ENCODE measurements around the gene MKNK2. TPM values are rescaled to one million over a fixed set of nuclear protein-coding genes. Genes with fewer than 3 reads are reported as not detected.
"Not testable (repeated sequence)": the region's sequence is repeated elsewhere in the genome, so short reads cannot be mapped to it uniquely, and the experiment has no call there.

The MKNK2 gene
- polyA plus RNA-seq, 1 of the 3 experiments (the other 2 are of a cell fraction) = 65.4 TPM

- 92% methylated on average over 7 of the region's 14 CpGs for WGBS (ENCODE audit: low lambda C conversion rate)
- Histone ChIP-seq H3K79me2 (ENCODE audit: insufficient read depth) (peaks cover 70% of the 10 kb centered on the region), H3F3A (replicated peaks; ENCODE audit: insufficient read depth) (peaks cover 5% of the 10 kb centered on the region), H4K20me1 (ENCODE audit: insufficient read depth) (no peaks in the 10 kb centered on the region), H3K27ac (ENCODE audit: low read depth in 2 of 2, low read length in 1 of 2) (no peak overlapping the region), H3K9me3 (no peaks in the 10 kb centered on the region), H3K36me3 (replicated peaks in 1 of 2; ENCODE audit: control insufficient read depth in 1 of 2, insufficient read depth in 2 of 2, low read length in 1 of 2) (peaks cover 0 to 8% of the 10 kb centered on the region in 2 experiments), H3K9ac (no peak overlapping the region), H3K4me2 (no peak overlapping the region), H3K27me3 (ENCODE audit: insufficient read depth) (no peaks in the 10 kb centered on the region), H3K4me1 (ENCODE audit: control insufficient read depth in 1 of 2, insufficient read depth in 2 of 2, low read depth in 1 of 2, low read length in 1 of 2) (peaks cover 16 to 25% of the 10 kb centered on the region in 2 experiments; a peak in 2 of 4 replicates), H3K4me3 (ENCODE audit: low read depth in 2 of 2, low read length in 1 of 2) (no peak overlapping the region), H3K9me2 (no peaks in the 10 kb centered on the region), H2AFZ (ENCODE audit: low read depth) (no peak overlapping the region)
- CTCF ChIA-PET = interaction anchor here (1.4 to 2.0 kb wide), 3 partner anchors 18 to 68 kb away, joined by 3 to 12 read pairs (median 4); no protein-coding TSS in a partner anchor
- DNase-seq = peak; percentile 12
- POLR2A ChIA-PET = no interaction called here
- TF ChIP-seq JUND (IDR thresholded peaks at IDR 0.05) (no peak), RXRA (IDR thresholded peaks at IDR 0.05; ENCODE audit: borderline replicate concordance, low read depth) (no peak), RCOR1 (IDR thresholded peaks at IDR 0.05; ENCODE audit: low read length) (no peak), CHD2 (IDR thresholded peaks at IDR 0.05; ENCODE audit: low read length, partially characterized antibody) (no peak), FOXM1 (IDR thresholded peaks at IDR 0.05; ENCODE audit: low read depth) (no peak), EZH2phosphoT487 (IDR thresholded peaks at IDR 0.05; ENCODE audit: borderline replicate concordance, low read depth) (no peak), MEF2A (IDR thresholded peaks at IDR 0.05; ENCODE audit: borderline replicate concordance, low read depth) (no peak), USF2 (IDR thresholded peaks at IDR 0.05; ENCODE audit: borderline replicate concordance, low read depth, low read length) (no peak), FOXJ3 (CRISPR knock-in tag; IDR thresholded peaks at IDR 0.05) (no peak), TAF1 (IDR thresholded peaks at IDR 0.05; ENCODE audit: borderline replicate concordance, low read depth, low read length) (no peak), GABPA (IDR thresholded peaks at IDR 0.05; ENCODE audit: low read depth) (no peak), IRF3 (IDR thresholded peaks at IDR 0.05; ENCODE audit: low read depth, low read length) (no peak), MXI1 (IDR thresholded peaks at IDR 0.05; ENCODE audit: low read depth, low read length) (no peak), EP300 (IDR thresholded peaks at IDR 0.05; ENCODE audit: borderline replicate concordance in 1 of 2, low read depth in 1 of 2, low read length in 1 of 2) (no peak), CTCF (IDR thresholded peaks at IDR 0.05) (no peak)
These were observed 36.6 kb upstream of the MKNK2 start for GRCh38 chr19:2087621-2088100.

GRCh38 chr19:2086695-2087620 is 35.9 kb upstream of the MKNK2 start:
- H3K27me3 ChIP-seq (ENCODE audit: insufficient read depth); H3K9ac ChIP-seq; H3K4me2 ChIP-seq; H3F3A ChIP-seq (replicated peaks; ENCODE audit: insufficient read depth); H2AFZ ChIP-seq (ENCODE audit: low read depth); H3K9me3 ChIP-seq; H3K36me3 ChIP-seq (replicated peaks in 1 of 2; ENCODE audit: control insufficient read depth in 1 of 2, insufficient read depth in 2 of 2, low read length in 1 of 2); H3K9me2 ChIP-seq; H3K27ac ChIP-seq (ENCODE audit: low read depth in 2 of 2, low read length in 1 of 2); H4K20me1 ChIP-seq (ENCODE audit: insufficient read depth); H3K4me3 ChIP-seq (ENCODE audit: low read depth in 2 of 2, low read length in 1 of 2); POLR2A ChIA-PET: not testable (repeated sequence)
- 82% methylated on average over 13 of the region's 13 CpGs for WGBS (ENCODE audit: low lambda C conversion rate)
- Histone ChIP-seq H3K79me2 (ENCODE audit: insufficient read depth) (peaks cover 70% of the 10 kb centered on the region), H3K4me1 (ENCODE audit: control insufficient read depth in 1 of 2, insufficient read depth in 2 of 2, low read depth in 1 of 2, low read length in 1 of 2) (peaks cover 16 to 25% of the 10 kb centered on the region in 2 experiments; a peak in 2 of 4 replicates)
- DNase-seq = peak; percentile 7
- CTCF ChIA-PET = interaction anchor here (1.4 to 2.0 kb wide), 3 partner anchors 17 to 67 kb away, joined by 3 to 12 read pairs (median 4); no protein-coding TSS in a partner anchor
